IMR-90 (cell line): ENCODE results near the gene CNOT2. TPM values are rescaled to one million over a fixed set of nuclear protein-coding genes. Genes with fewer than 3 reads are reported as not detected.

Experiments used
- ATAC-seq: fragments of 200-7000 bp; cut with Tn5 transposase; 2 replicates; pipeline ENCODE4 v1.9.1; 2020; ENCODE audit warnings: low read depth, mild to moderate bottlenecking, moderate library complexity
- BruUV-seq: library from RNA; stranded (reverse); fragments of 400-500 nt; replicated peaks from 2 replicates; lab custom pipeline; 2021; lab: Mats Ljungman, UMichigan
- CTCF ChIA-PET: fragments of 300-600 bp; formaldehyde crosslinking; extraction: SDS; loops from one replicate; lab custom pipeline; 2021; ENCODE audit warnings: antibody characterized with exemption; lab: Yijun Ruan, JAX
- POLR2A ChIA-PET: fragments of 300-600 bp; sonication (Branson Sonifier 250); formaldehyde crosslinking; loops from one replicate; lab custom pipeline; 2022; ENCODE audit warnings: antibody characterized with exemption; ENCODE audit not compliant: unreplicated experiment; lab: Charles Lee
- DNase-seq: peaks from one replicate; pipeline ENCODE4 v3.0.0; 2013
- H2AFZ ChIP-seq: replicated peaks from 2 replicates; pipeline ENCODE3; 2013; ENCODE audit warnings: low read length, mild to moderate bottlenecking; ENCODE audit not compliant: poor library complexity
- H2AK5ac ChIP-seq: 2 replicates; pipeline ENCODE4 v1.6.1; 2013; ENCODE audit warnings: low read depth, low read length, inconsistent platforms
- H2AK9ac ChIP-seq: replicated peaks from 2 replicates; pipeline ENCODE3; 2013; ENCODE audit warnings: mild to moderate bottlenecking, low read depth, low read length, moderate library complexity; ENCODE audit not compliant: poor library complexity
- H2BK120ac ChIP-seq: 2 replicates; pipeline ENCODE4 v1.6.1; 2013; ENCODE audit warnings: low read depth, low read length, inconsistent platforms
- H2BK15ac ChIP-seq: 3 replicates; pipeline ENCODE4 v1.6.1; 2013; ENCODE audit warnings: low read depth, low read length, inconsistent platforms
- H2BK20ac ChIP-seq: 2 replicates; pipeline ENCODE4 v1.6.1; 2013; ENCODE audit warnings: low read depth, mild to moderate bottlenecking, inconsistent platforms, low read length, moderate library complexity
- H2BK5ac ChIP-seq: 2 replicates; pipeline ENCODE4 v1.6.1; 2013; ENCODE audit warnings: mild to moderate bottlenecking, low read depth, low read length, inconsistent platforms; ENCODE audit not compliant: poor library complexity, severe bottlenecking
- H3K14ac ChIP-seq: replicated peaks from 2 replicates; pipeline ENCODE4 v1.6.1; 2013; ENCODE audit warnings: low read depth, low read length, inconsistent platforms
- H3K18ac ChIP-seq: 2 replicates; pipeline ENCODE4 v1.6.1; 2013; ENCODE audit warnings: low read depth, low read length, control low read depth
- H3K23ac ChIP-seq: 2 replicates; pipeline ENCODE4 v1.6.1; 2013; ENCODE audit warnings: low read depth, low read length, inconsistent platforms
- H3K27ac ChIP-seq: 2 replicates; pipeline ENCODE4 v1.5.1; 2013; ENCODE audit warnings: mild to moderate bottlenecking, control low read depth, low read length; ENCODE audit not compliant: insufficient read depth
- H3K27me3 ChIP-seq: 2 replicates; pipeline ENCODE4 v1.6.1; 2013; ENCODE audit warnings: low read length; ENCODE audit not compliant: control insufficient read depth, insufficient read depth
- H3K36me3 ChIP-seq: 2 replicates; pipeline ENCODE4 v1.6.1; 2013; ENCODE audit warnings: low read length, mixed read lengths; ENCODE audit not compliant: control insufficient read depth, insufficient read depth
- H3K4ac ChIP-seq: 2 replicates; pipeline ENCODE4 v1.6.1; 2013; ENCODE audit warnings: low read depth, low read length, inconsistent platforms
- H3K4me1 ChIP-seq: 2 replicates; pipeline ENCODE4 v1.6.1; 2013; ENCODE audit warnings: low read length, mixed read lengths; ENCODE audit not compliant: control insufficient read depth, insufficient read depth
- H3K4me2 ChIP-seq: 2 replicates; pipeline ENCODE4 v1.6.1; 2013; ENCODE audit warnings: low read depth, mild to moderate bottlenecking, control low read depth, low read length, moderate library complexity
- H3K4me3 ChIP-seq: 2 replicates; pipeline ENCODE4 v1.5.1; 2013; ENCODE audit warnings: low read depth, mild to moderate bottlenecking, control low read depth, low read length, moderate library complexity; ENCODE audit not compliant: insufficient read depth
- H3K56ac ChIP-seq: 2 replicates; pipeline ENCODE4 v1.6.1; 2013; ENCODE audit warnings: low read length, inconsistent platforms; ENCODE audit not compliant: insufficient read depth; ENCODE audit errors: extremely low read depth
- H3K79me1 ChIP-seq, 2 experiments: 2 replicates each; pipeline ENCODE4 v1.6.1; 2013; ENCODE audit warnings: low read length in 2 of 2, inconsistent platforms in 1 of 2, low read depth in 1 of 2
- H3K9ac ChIP-seq: 2 replicates; pipeline ENCODE4 v1.6.1; 2013; ENCODE audit warnings: low read depth, low read length, control low read depth
- H3K9me1 ChIP-seq: 2 replicates; pipeline ENCODE4 v1.6.1; 2013; ENCODE audit warnings: low read length, inconsistent platforms; ENCODE audit not compliant: insufficient read depth
- H3K9me3 ChIP-seq: 2 replicates; pipeline ENCODE4 v1.6.1; 2013; ENCODE audit warnings: low read length; ENCODE audit not compliant: control insufficient read depth, insufficient read depth
- H4K20me1 ChIP-seq: 2 replicates; pipeline ENCODE4 v1.6.1; 2013; ENCODE audit warnings: low read length, inconsistent platforms; ENCODE audit not compliant: insufficient read depth
- H4K5ac ChIP-seq: 2 replicates; pipeline ENCODE4 v1.6.1; 2013; ENCODE audit warnings: mild to moderate bottlenecking, low read depth, low read length, control low read depth
- H4K8ac ChIP-seq, 2 experiments: 2 replicates each; pipeline ENCODE4 v1.6.1; 2013; ENCODE audit warnings: low read depth in 2 of 2, low read length in 2 of 2, control low read depth in 1 of 2, inconsistent platforms in 1 of 2
- H4K91ac ChIP-seq: 2 replicates; pipeline ENCODE4 v1.6.1; 2013; ENCODE audit warnings: low read depth, low read length, inconsistent platforms; ENCODE audit not compliant: insufficient read depth
- CEBPB ChIP-seq: IDR thresholded peaks from 2 replicates; pipeline ENCODE4 v1.6.1; 2012; ENCODE audit warnings: low read depth, low read length, improper control_type of control experiment
- MAZ ChIP-seq: IDR thresholded peaks from 2 replicates; pipeline ENCODE4 v1.6.1; 2012; ENCODE audit warnings: low read depth, mild to moderate bottlenecking, low read length, improper control_type of control experiment, moderate library complexity, borderline replicate concordance
- MXI1 ChIP-seq: IDR thresholded peaks from 2 replicates; pipeline ENCODE4 v1.6.1; 2012; ENCODE audit warnings: low read depth, mild to moderate bottlenecking, low read length, moderate library complexity, borderline replicate concordance
- POLR2A ChIP-seq: IDR thresholded peaks from 2 replicates; pipeline ENCODE4 v1.6.1; 2012; ENCODE audit warnings: mild to moderate bottlenecking, low read depth, low read length
- RCOR1 ChIP-seq: IDR thresholded peaks from 2 replicates; pipeline ENCODE4 v1.6.1; 2012; ENCODE audit warnings: mild to moderate bottlenecking, low read length, improper control_type of control experiment; ENCODE audit not compliant: insufficient replicate concordance
- SMC3 ChIP-seq: fragments of 150-350 bp; IDR thresholded peaks from 2 replicates; pipeline ENCODE4 v1.6.1; 2016; ENCODE audit warnings: low read depth, mild to moderate bottlenecking, antibody characterized with exemption, low read length, moderate library complexity
- WGBS, 2 experiments: methylation state at CpG; one replicate each; pipeline versions ENCODE4 v1.1.5 to v1.1.7; 2013; ENCODE audit warnings: missing lambda C conversion rate in 2 of 2; ENCODE audit not compliant: insufficient read length in 1 of 2; ENCODE audit errors: extremely low coverage in 2 of 2; 5-methylcytosine and 5-hydroxymethylcytosine counted together
- dilution Hi-C: fragments of 300-500 bp; cut with HindIII; formaldehyde crosslinking; loops from one replicate; pipeline ENCODE4 v1.14.3; 2018; ENCODE audit warnings: low sequenced_read_pairs; ENCODE audit not compliant: unreplicated experiment
- in situ Hi-C: fragments of 300-500 bp; cut with MboI; formaldehyde crosslinking; loops from 3 replicates; pipeline ENCODE4 v1.14.3; 2019; ENCODE audit warnings: low sequenced_read_pairs, inconsistent platforms, mixed read lengths
- intact Hi-C: fragments of 100-400 bp; cut with micrococcal nuclease; formaldehyde crosslinking; loops from 2 replicates; pipeline ENCODE4 v1.10.0; 2022
- polyA plus RNA-seq, 3 experiments: library from polyadenylated mRNA; depleted of rRNA; stranded (reverse); fragments of >200 nt; gene quantifications; 2 replicates each; pipeline ENCODE4 v1.2.3, GENCODE V29; 2012; ENCODE audit warnings: low replicate concordance in 1 of 3
- total RNA-seq: library from RNA; depleted of rRNA; stranded (reverse); fragments of >200 nt; gene quantifications from 2 replicates; pipeline ENCODE4 v1.2.3, GENCODE V29; 2012
- TF ChIP-seq, protein P1 (sequence below): fragments of 150-350 bp; IDR thresholded peaks from 2 replicates; pipeline ENCODE4 v1.6.1; 2016; ENCODE audit warnings: low read depth, mild to moderate bottlenecking, low read length, moderate library complexity, borderline replicate concordance
- TF ChIP-seq, protein P2 (sequence below): conservative IDR thresholded peaks from 2 replicates; pipeline ENCODE4 v1.5.1; 2012; ENCODE audit warnings: mild to moderate bottlenecking, low read depth, low read length, improper control_type of control experiment

Gene CNOT2
- total and polyA plus RNA-seq, 2 of the 4 experiments (the other 2 are of a cell fraction) = 63.4 to 159 TPM

DNA sequence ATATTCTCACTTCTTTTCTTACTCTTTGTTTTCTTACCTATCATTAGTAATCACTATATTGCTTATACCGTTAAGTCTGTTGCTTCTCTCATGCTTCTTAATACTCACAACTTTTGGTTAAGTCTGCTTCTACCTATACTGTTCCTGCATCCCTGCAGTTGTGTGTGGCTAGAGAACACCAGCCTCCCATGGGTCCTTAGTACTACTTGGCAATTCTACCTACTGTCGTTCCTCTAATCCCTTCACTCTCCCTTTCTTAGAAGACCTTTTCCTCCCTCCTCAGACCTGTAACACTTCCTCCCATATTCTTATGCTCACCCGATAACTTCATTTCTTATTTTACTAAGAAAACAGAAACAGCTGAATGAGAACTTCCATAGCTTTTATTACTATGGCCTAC, 29.3 kb downstream of the CNOT2 start:
- H4K20me1 ChIP-seq = peaks cover 47% of the 10 kb centered on the region
- H3K36me3 ChIP-seq = no peaks in the 10 kb centered on the region
- no peak overlapping the region for H2BK20ac ChIP-seq
- no peak overlapping the region for H2AK5ac ChIP-seq
- no peak overlapping the region for H4K5ac ChIP-seq
- H3K9ac ChIP-seq = no peak overlapping the region
- no peak overlapping the region for H2AK9ac ChIP-seq
- no peak overlapping the region for H3K14ac ChIP-seq
- no peaks in the 10 kb centered on the region for H3K4me1 ChIP-seq
- CTCF ChIA-PET = interaction anchor here (0.7 kb wide), 1 partner anchor 15 kb away, joined by 4 read pairs; no protein-coding TSS in a partner anchor
- in situ Hi-C loops (no loop called here), intact Hi-C loops (loop anchor here (2.0 kb wide), 1 partner anchor 14 kb away; no protein-coding TSS in a partner anchor), dilution Hi-C loops (no loop called here)
- H3K4me3 ChIP-seq = no peak overlapping the region
- 83 to 100% methylated on average over 1 of the region's 3 CpGs for WGBS, 2 experiments
- ATAC-seq (no peak), DNase-seq (no peak)
- TF ChIP-seq POLR2A = no peak
- TF ChIP-seq MAZ = no peak
- TF ChIP-seq, protein P1, sequence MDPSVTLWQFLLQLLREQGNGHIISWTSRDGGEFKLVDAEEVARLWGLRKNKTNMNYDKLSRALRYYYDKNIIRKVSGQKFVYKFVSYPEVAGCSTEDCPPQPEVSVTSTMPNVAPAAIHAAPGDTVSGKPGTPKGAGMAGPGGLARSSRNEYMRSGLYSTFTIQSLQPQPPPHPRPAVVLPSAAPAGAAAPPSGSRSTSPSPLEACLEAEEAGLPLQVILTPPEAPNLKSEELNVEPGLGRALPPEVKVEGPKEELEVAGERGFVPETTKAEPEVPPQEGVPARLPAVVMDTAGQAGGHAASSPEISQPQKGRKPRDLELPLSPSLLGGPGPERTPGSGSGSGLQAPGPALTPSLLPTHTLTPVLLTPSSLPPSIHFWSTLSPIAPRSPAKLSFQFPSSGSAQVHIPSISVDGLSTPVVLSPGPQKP = no peak
- TF ChIP-seq, protein P2, sequence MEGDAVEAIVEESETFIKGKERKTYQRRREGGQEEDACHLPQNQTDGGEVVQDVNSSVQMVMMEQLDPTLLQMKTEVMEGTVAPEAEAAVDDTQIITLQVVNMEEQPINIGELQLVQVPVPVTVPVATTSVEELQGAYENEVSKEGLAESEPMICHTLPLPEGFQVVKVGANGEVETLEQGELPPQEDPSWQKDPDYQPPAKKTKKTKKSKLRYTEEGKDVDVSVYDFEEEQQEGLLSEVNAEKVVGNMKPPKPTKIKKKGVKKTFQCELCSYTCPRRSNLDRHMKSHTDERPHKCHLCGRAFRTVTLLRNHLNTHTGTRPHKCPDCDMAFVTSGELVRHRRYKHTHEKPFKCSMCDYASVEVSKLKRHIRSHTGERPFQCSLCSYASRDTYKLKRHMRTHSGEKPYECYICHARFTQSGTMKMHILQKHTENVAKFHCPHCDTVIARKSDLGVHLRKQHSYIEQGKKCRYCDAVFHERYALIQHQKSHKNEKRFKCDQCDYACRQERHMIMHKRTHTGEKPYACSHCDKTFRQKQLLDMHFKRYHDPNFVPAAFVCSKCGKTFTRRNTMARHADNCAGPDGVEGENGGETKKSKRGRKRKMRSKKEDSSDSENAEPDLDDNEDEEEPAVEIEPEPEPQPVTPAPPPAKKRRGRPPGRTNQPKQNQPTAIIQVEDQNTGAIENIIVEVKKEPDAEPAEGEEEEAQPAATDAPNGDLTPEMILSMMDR = no peak
- TF ChIP-seq SMC3 = no peak
- TF ChIP-seq CEBPB = no peak
- no peak for TF ChIP-seq RCOR1
- TF ChIP-seq MXI1 = no peak
- H3K79me1 ChIP-seq = peaks cover 18 to 29% of the 10 kb centered on the region in 2 experiments; a peak in 3 of 4 replicates
- BruUV-seq = no TSS peak
- no peaks in the 10 kb centered on the region for H3K9me1 ChIP-seq
- H3K27me3 ChIP-seq = no peaks in the 10 kb centered on the region
- H3K23ac ChIP-seq = no peak overlapping the region
- H3K56ac ChIP-seq = no peak overlapping the region
- POLR2A ChIA-PET = no interaction called here
- no peak overlapping the region for H4K91ac ChIP-seq
- no peak overlapping the region for H2BK15ac ChIP-seq
- H3K4ac ChIP-seq = no peak overlapping the region
- no peak overlapping the region for H2BK120ac ChIP-seq
- H2BK5ac ChIP-seq = no peak overlapping the region
- no peak overlapping the region for H3K27ac ChIP-seq
- H3K18ac ChIP-seq = no peak overlapping the region
- H2AFZ ChIP-seq = no peak overlapping the region
- no peak overlapping the region for H4K8ac ChIP-seq
- H3K9me3 ChIP-seq = no peaks in the 10 kb centered on the region
- H3K4me2 ChIP-seq = no peak overlapping the region
